Ectodermal cell (in vitro differentiated cells): Measurements from ENCODE around the gene MAP1LC3B2.

Source experiments
- H3K27ac ChIP-seq: 2 replicates; pipeline ENCODE4 v1.7.0; 2013; ENCODE audit warnings: mild to moderate bottlenecking, low read depth, low read length; ENCODE audit not compliant: insufficient read depth, poor library complexity, severe bottlenecking
- H3K27me3 ChIP-seq: 2 replicates; pipeline ENCODE4 v1.7.0; 2013; ENCODE audit warnings: mild to moderate bottlenecking, low read length; ENCODE audit not compliant: insufficient read depth, control insufficient read depth, poor library complexity, severe bottlenecking
- H3K36me3 ChIP-seq: one replicate; pipeline ENCODE4 v1.7.0; 2013; ENCODE audit warnings: low read length; ENCODE audit not compliant: control insufficient read depth, insufficient read depth
- H3K4me1 ChIP-seq: one replicate; pipeline ENCODE4 v1.7.0; 2013; ENCODE audit warnings: low read length; ENCODE audit not compliant: control insufficient read depth, insufficient read depth
- H3K4me3 ChIP-seq: 2 replicates; pipeline ENCODE4 v1.7.0; 2013; ENCODE audit warnings: low read depth, low read length, control low read depth; ENCODE audit not compliant: insufficient read depth
- H3K9me3 ChIP-seq: 2 replicates; pipeline ENCODE4 v1.7.0; 2013; ENCODE audit warnings: mild to moderate bottlenecking, low read length, moderate library complexity; ENCODE audit not compliant: control insufficient read depth
- WGBS, 2 experiments: methylation state at CpG; one replicate each; pipeline ENCODE4 v1.1.7; 2013; ENCODE audit warnings: missing lambda C conversion rate in 2 of 2; 5-methylcytosine and 5-hydroxymethylcytosine counted together

The MAP1LC3B2 gene

DNA sequence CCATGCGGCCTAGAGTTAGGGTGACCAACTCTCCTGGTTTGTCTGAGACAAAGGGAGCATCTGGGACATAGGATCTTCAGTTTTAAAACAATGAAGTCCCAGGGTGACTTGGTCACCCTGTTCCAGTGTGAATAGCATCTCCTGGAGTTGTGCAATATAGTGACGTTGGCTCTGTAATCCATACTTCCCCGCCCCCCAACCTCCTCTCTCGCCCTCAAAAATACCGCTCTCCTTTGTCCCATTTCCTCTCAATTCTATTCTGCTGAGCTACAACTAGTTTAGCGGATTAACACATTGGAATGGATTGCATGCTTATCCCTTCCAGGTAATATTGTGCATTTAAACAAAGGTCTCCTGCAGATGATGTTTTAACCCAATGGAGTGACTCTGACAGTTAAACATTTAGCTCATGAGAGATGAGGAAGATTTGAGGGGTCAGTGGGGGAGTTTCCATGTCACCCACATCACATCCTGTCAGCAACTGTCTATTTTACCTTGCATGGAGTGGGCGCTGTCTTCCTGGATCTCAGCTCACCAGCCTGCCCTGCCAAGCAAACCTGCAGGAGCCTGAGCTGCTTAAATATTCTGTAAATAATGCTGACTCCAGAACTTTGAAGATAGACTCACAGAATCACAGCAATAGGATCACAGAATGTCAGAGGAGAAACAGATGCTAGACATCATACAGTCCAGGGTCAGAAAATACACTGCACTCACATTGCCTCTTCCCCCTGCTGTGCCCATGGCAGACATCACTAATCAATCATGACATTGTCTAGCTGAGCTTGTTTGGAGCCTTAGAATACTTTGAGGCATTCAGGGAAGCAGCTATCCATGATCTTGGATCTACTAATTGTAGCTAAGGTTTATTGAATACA lies 43.0 kb downstream of the MAP1LC3B2 start:
- Histone ChIP-seq H3K27ac (no peak overlapping the region), H3K9me3 (no peaks in the 10 kb centered on the region), H3K27me3 (no peaks in the 10 kb centered on the region), H3K4me3 (no peak overlapping the region), H3K4me1 (peaks cover 18% of the 10 kb centered on the region), H3K36me3 (no peaks in the 10 kb centered on the region)
- 81 to 84% methylated on average over 7 of the region's 7 CpGs for WGBS, 2 experiments

DNA sequence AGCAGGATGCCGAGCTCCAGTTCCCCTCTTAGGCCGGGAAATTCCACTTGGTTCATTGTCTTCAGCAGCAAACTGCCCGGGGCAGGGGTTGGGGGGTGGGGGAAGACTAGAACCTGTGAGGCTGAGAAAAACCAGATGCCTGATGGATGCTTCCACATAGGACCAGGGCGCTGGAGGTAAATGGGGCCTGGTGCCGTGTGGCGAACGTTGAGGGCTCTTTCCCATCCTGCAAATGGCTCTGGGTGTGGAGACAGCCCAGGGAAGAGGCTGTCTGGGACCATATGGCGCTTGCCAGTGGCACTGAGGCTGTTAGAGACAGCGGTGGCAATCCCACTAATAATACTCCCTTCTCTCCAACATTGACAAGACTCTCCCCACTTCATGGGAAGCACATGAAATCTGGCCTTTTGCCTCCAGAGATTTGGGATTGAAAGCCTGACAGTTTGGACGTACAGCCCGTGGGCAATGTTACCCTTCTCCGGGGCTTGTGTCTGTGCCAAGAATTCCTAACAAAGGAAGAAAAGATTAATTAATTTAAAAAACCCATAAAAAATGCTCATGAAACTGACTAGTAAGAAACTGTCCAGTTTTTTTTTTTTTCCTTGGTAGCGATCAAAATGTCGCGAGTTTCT lies 44.5 kb downstream of the MAP1LC3B2 start:
- Histone ChIP-seq H3K9me3 (no peaks in the 10 kb centered on the region), H3K36me3 (no peaks in the 10 kb centered on the region), H3K4me3 (no peak overlapping the region), H3K27me3 (no peaks in the 10 kb centered on the region), H3K4me1 (peaks cover 12% of the 10 kb centered on the region), H3K27ac (no peak overlapping the region)
- WGBS, 2 experiments: 80 to 85% methylated on average over 14 to 15 of the region's 15 CpGs

DNA sequence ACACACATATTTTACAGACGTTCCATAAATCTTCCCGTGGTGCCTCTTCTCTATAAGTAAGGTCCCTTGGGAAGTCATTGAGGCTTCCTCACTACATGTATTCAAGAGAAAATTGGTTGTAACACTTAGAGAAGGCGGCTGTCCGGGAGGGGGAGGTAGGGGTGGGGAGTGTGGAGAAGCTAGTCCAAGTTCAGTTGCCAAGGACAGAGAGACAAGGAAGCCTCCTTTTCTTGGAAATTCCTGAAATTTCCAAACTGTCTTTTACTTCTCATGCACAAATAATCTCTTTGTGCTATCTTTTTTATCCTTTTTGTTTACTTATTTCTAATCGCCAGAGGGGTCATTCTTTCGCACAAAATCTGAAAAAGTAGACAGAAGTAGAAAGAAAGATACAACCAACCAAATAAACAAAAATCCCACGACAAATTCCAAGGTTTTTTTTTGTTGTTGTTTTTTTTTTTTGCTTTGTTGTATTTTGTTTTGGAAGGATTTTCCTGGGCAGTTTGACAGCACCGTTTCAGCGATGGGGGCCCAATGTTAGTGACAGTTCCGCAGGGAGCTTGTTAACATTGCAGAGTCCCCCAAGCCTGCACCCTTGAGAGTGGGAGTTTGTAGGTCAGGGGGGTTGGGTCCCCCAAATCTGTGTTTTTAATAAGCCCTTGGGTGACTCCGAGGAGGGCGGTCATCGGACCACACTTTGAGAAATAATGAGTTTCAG lies 45.2 kb downstream of the MAP1LC3B2 start:
- no peak overlapping the region for H3K27ac ChIP-seq
- WGBS, 2 experiments: 91 to 92% methylated on average over 12 to 13 of the region's 13 CpGs
- H3K4me3 ChIP-seq: no peak overlapping the region

DNA sequence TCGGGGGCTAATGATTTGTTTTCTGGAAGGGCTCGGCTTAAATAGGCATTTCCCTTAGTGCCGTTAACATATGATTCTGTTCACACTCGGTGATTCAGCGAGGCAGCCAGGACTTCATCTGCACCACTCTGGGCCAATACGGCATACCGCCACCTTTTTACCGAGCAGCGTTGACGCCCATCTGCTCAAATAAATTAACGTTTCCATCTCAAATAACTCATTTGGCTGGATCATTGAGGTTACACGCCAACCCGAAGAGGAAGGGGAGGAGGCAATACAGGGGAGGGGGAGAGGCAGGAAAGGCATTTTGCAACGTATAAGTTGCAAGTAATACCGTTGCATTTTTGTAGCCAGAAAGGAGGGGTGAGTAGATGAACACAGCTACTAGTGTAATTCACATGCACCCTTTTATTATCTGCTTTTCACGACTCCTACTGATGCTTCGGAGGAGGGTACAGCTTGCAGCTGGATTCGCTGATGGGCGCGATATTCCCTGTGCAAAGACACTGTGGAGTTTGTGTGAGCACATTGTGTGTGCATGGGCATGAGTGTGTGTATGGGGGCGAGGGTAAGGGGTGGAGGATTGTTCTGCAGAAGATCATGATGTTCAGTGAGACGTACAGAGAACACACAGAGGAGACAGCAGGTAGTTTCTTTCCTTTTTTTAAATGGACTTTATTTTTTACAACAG lies 45.9 kb downstream of the MAP1LC3B2 start:
- no peaks in the 10 kb centered on the region for H3K27me3 ChIP-seq
- no peaks in the 10 kb centered on the region for H3K36me3 ChIP-seq
- 90 to 91% methylated on average over 22 of the region's 22 CpGs for whole genome bisulfite sequencing, 2 experiments
- no peak overlapping the region for H3K27ac ChIP-seq
- peaks cover 6% of the 10 kb centered on the region for H3K4me1 ChIP-seq
- no peaks in the 10 kb centered on the region for H3K9me3 ChIP-seq
- H3K4me3 ChIP-seq: no peak overlapping the region

More for the DNA sequence above, 45.2 kb downstream of the MAP1LC3B2 start:
- peaks cover 7% of the 10 kb centered on the region for H3K4me1 ChIP-seq
- no peaks in the 10 kb centered on the region for H3K36me3 ChIP-seq
- H3K9me3 ChIP-seq: no peaks in the 10 kb centered on the region
- H3K27me3 ChIP-seq: no peaks in the 10 kb centered on the region

DNA sequence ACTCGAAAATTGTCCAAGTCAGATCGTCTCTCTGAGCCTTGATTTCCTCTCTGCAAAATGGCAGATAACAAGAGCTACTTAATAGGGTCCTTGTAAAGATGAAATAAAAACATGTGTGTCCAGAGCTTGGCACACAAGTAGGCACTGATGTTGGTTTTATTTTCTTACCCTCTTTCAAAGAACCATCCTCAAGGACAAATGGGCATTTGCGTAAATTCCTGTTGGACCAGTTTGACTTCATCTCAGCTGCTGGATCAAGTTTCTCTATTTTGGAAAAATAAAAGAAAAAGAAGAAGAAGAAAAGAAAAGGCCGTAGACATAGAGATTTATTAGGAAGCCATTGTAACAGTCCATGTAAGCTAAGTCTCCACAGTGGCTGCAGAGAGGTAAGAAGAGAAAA lies 47.2 kb downstream of the MAP1LC3B2 start:
- Histone ChIP-seq H3K36me3 (no peaks in the 10 kb centered on the region), H3K4me1 (peaks cover 6% of the 10 kb centered on the region), H3K27me3 (no peaks in the 10 kb centered on the region), H3K9me3 (no peaks in the 10 kb centered on the region), H3K27ac (no peak overlapping the region), H3K4me3 (no peak overlapping the region)
- 89 to 96% methylated on average over 4 of the region's 4 CpGs for WGBS, 2 experiments

DNA sequence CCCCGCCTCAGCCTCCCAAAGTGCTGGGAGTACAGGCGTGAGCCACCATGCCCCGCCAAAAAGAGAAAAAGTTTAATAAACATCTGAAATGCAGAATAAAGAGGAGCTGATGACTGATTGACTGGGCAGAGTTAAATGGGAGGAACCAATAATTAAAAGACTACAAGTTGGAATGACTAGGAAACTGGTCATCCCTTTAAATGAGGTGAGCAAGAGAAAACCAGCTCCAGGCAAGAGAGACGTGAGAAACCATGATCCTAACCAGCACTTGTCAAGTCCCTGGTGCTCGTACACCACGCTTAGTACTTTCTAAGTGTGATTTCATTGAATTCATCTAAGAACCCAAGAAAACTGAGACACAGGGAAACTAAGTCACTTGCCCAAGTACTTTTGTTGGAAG lies 47.9 kb downstream of the MAP1LC3B2 start:
- Histone ChIP-seq H3K4me3 (no peak overlapping the region), H3K9me3 (no peaks in the 10 kb centered on the region), H3K4me1 (peaks cover 5% of the 10 kb centered on the region), H3K27me3 (no peaks in the 10 kb centered on the region), H3K36me3 (no peaks in the 10 kb centered on the region), H3K27ac (no peak overlapping the region)
- 96% methylated on average over 6 of the region's 6 CpGs for WGBS, 2 experiments

DNA sequence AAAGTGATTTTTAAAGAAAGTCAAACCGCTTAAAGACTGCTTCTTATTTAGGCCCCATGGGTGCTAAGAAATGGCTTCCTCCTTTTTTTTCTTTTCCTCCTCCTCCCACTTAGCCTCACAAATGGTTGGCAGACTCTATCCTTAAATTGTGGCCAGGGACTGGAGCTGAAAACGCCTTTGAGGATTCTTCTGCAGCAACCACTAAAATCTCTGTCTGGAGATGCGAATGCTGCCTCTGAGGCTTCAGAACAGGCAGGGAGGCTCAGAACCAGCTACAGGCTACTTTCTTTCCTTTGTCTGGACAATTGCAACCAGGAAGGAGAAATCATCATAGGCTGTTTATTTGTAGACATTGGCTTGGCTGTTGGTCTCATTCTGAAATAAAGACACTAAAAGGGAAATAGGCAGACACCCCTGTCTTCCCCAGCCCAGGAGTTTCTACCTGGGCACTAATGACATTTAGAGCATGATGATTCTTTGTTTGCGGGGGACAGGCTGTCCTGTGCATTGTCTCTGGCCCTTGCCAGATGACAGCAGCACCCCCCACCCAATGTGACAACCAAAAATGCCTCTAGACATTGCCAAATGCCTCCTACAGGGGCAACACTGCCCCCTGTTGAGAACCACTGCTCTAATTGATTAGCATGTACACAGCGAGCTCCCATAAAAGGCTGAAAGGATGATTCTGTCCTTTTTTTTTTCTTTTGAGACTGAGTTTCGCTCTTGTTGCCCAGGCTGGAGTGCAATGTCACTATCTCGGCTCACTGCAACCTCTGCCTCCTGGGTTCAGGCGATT lies 50.3 kb downstream of the MAP1LC3B2 start:
- Histone ChIP-seq H3K36me3 (no peaks in the 10 kb centered on the region), H3K9me3 (no peaks in the 10 kb centered on the region), H3K4me3 (no peak overlapping the region), H3K4me1 (peaks cover 4% of the 10 kb centered on the region), H3K27me3 (no peaks in the 10 kb centered on the region), H3K27ac (no peak overlapping the region)
- WGBS, 2 experiments: 79 to 82% methylated on average over 8 of the region's 8 CpGs

DNA sequence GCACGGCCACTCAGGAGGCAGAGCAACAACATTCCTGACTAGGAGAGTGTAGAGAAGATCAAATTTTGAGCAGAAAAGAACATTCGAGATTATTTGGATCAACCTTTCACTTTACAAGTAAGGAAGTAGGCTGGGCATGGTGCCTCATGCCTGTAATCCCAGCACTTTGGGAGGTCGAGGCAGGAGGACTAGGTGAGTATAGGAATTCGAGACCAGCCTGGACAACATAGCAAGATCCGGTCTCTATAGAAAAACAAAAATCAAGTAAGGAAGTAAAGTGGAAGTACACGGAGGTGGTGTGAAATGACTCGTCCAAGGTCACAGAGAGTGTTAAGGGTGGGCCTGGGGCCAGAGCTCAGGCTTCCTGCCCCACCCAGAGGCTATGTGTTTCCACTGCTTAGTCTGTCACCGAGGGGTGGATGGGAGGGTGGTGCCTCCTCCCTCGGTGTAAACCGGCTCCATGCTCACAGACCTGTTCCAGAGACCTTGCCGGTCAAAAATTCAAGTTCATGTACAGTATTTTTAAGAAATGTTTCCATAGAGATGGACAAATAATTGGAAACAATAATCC lies 51.9 kb downstream of the MAP1LC3B2 start:
- Histone ChIP-seq H3K4me3 (no peak overlapping the region), H3K36me3 (no peaks in the 10 kb centered on the region), H3K27ac (no peak overlapping the region), H3K27me3 (no peaks in the 10 kb centered on the region), H3K4me1 (peaks cover 14% of the 10 kb centered on the region), H3K9me3 (no peaks in the 10 kb centered on the region)
- WGBS, 2 experiments: 84 to 85% methylated on average over 10 to 11 of the region's 11 CpGs

DNA sequence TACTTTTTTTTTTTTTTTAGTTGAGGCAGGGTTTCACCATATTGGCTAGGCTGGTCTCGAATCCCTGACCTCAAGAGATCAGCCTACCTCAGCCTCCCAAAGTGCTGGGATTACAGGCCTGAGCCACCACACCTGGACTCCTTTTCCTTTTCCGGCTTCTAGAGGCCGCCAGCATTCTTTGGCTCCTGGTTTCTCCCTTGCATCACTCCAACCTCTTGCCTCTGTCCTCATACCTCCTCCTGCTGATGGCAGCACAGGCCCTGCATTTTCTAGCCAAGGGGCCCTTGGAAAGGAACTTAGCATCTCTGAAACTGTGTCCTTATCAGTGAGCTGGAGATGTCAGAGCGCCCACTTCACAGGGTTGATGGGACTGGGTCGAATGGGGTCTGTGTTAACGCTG lies 53.3 kb downstream of the MAP1LC3B2 start:
- Histone ChIP-seq H3K27me3 (no peaks in the 10 kb centered on the region), H3K36me3 (no peaks in the 10 kb centered on the region), H3K9me3 (no peaks in the 10 kb centered on the region), H3K4me3 (no peak overlapping the region), H3K4me1 (peaks cover 14% of the 10 kb centered on the region), H3K27ac (no peak overlapping the region)
- 80% methylated on average over 6 of the region's 6 CpGs for WGBS, 2 experiments
